Panc1 (cell line): ENCODE measurements around the gene ACTA2.

Experiments
- POLR2AphosphoS5 ChIP-seq: IDR thresholded peaks from 2 replicates; pipeline ENCODE4 v1.6.1; 2012; ENCODE audit warnings: mild to moderate bottlenecking, low read depth, low read length, moderate library complexity
- SIN3A ChIP-seq: IDR thresholded peaks from 2 replicates; pipeline ENCODE4 v1.6.1; 2012; ENCODE audit warnings: low read depth, mild to moderate bottlenecking, low read length, moderate library complexity, borderline replicate concordance; ENCODE audit not compliant: insufficient read depth
- TF ChIP-seq, protein P1 (sequence below): fragments of 450-650 bp; IDR thresholded peaks from 2 replicates; pipeline ENCODE4 v1.5.1; 2017; ENCODE audit warnings: mild to moderate bottlenecking

DNA sequence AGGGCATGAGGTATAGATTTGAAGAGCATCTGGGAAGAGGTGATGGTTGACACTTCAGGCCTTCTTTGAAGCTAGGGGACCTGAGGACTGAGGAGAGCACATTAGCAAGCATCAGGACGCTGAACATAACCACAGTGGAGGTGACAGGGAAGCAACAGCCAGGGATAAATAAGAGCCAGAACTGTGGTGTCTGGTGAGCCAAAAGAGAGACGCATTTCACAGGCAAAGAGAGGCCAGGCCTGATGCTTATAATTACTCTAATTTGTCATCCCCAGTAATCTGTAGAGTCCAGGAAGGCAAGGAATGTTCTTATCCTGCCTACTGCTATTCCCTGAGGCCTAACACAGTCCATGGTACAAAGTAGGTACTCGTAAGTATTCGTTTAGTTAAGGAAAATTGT, 27.7 kb upstream of the ACTA2 start:
- no peak for TF ChIP-seq SIN3A
- TF ChIP-seq, protein P1, sequence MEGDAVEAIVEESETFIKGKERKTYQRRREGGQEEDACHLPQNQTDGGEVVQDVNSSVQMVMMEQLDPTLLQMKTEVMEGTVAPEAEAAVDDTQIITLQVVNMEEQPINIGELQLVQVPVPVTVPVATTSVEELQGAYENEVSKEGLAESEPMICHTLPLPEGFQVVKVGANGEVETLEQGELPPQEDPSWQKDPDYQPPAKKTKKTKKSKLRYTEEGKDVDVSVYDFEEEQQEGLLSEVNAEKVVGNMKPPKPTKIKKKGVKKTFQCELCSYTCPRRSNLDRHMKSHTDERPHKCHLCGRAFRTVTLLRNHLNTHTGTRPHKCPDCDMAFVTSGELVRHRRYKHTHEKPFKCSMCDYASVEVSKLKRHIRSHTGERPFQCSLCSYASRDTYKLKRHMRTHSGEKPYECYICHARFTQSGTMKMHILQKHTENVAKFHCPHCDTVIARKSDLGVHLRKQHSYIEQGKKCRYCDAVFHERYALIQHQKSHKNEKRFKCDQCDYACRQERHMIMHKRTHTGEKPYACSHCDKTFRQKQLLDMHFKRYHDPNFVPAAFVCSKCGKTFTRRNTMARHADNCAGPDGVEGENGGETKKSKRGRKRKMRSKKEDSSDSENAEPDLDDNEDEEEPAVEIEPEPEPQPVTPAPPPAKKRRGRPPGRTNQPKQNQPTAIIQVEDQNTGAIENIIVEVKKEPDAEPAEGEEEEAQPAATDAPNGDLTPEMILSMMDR, result no peak
- TF ChIP-seq POLR2AphosphoS5, result no peak
